Fibroblast of pulmonary artery (primary cell): Measurements from ENCODE around the gene SLC24A4.

Experiments used
- DNase-seq: peaks from one replicate; pipeline ENCODE4 v3.0.0-alpha.2; 2010; ENCODE audit warnings: low read depth
- H3K4me3 ChIP-seq: replicated peaks from 2 replicates; pipeline ENCODE4 v1.5.1; 2011; ENCODE audit warnings: low read depth, mild to moderate bottlenecking, control low read depth, low read length, moderate library complexity
- TF ChIP-seq, protein P1 (sequence below): IDR thresholded peaks from 2 replicates; pipeline ENCODE4 v1.5.1; 2011; ENCODE audit warnings: mild to moderate bottlenecking, control low read depth, low read length, inconsistent platforms; ENCODE audit errors: missing control alignments

Gene SLC24A4

DNA sequence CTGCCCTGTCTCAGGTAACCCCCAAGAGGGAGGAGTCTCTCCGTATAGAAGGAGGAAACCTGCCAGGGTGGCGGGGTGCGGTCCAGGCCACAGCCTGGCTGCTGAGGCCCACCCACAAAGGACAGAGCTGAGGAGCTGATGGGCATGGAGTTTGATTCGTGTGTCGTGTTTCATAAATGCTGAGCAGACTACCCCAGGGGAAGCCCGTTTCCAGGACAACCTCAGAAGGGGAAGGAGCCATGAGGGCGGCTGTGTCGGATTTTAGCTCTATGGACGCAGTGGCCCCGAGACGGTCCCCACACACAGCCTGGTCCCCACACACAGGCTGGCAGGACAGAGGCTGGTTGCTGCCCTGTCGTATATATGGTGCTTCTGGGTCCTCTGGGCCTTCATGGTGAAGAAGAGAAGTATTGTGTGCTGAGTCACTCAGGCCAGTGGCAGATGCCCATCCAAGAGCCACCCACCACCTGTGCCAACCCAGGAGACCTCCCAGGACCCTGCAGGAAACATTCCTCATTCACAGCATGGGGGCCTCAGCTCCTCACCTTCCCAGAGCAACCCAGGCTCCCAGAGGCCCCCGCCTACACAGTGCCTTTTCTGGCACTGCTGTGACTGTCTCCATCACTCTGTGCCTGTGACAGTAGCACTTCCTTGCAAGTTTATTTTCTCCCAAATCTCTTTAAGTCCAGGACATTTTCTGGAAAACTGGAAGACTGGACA, 127.5 kb downstream of the SLC24A4 start:
- TF ChIP-seq, protein P1, sequence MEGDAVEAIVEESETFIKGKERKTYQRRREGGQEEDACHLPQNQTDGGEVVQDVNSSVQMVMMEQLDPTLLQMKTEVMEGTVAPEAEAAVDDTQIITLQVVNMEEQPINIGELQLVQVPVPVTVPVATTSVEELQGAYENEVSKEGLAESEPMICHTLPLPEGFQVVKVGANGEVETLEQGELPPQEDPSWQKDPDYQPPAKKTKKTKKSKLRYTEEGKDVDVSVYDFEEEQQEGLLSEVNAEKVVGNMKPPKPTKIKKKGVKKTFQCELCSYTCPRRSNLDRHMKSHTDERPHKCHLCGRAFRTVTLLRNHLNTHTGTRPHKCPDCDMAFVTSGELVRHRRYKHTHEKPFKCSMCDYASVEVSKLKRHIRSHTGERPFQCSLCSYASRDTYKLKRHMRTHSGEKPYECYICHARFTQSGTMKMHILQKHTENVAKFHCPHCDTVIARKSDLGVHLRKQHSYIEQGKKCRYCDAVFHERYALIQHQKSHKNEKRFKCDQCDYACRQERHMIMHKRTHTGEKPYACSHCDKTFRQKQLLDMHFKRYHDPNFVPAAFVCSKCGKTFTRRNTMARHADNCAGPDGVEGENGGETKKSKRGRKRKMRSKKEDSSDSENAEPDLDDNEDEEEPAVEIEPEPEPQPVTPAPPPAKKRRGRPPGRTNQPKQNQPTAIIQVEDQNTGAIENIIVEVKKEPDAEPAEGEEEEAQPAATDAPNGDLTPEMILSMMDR: no peak
- DNase-seq: no peak
- no peak overlapping the region for H3K4me3 ChIP-seq

DNA sequence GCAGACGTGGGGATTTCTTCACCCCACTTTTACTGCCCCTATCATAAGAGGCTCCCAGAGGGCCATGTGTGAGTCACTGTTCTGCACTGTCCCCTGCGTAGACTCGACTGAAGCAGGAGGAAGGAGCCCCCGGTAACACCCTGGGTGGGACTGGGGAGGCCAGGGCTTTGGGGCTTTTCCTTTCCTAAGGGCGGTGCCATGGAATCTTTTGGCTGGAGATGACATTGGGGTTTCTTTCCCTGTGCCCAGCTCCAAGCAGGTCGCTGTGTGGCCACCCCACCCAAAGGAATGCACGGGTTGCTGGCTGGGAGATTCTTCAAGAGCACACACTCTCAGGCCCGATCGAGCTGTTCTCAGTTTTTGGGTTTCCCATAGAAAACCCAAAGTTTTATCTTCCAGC, 128.3 kb downstream of the SLC24A4 start:
- no peak overlapping the region for H3K4me3 ChIP-seq
- DNase-seq: no peak
- TF ChIP-seq, protein P1: no peak

DNA sequence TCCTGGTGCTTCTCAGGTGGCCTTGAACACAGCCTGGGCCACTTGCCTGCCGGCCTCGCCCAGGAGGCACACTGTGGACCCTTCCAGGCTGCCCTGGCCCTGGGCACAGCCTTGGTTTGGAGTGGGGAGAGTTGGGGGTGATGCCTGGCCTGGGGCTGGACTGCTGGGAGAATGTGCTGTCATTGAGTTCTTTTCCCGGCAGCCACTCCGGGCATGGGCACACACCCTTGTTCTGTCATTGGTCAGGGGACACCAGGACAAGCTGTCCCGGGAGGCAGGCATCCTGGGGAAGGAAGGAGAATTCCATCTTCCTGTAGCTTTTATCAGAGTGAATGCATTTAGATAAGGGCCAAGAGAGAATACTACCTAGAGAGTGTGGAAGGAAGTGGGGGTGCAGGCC, 128.8 kb downstream of the SLC24A4 start:
- H3K4me3 ChIP-seq: no peak overlapping the region
- DNase-seq: no peak
- TF ChIP-seq, protein P1: no peak

DNA sequence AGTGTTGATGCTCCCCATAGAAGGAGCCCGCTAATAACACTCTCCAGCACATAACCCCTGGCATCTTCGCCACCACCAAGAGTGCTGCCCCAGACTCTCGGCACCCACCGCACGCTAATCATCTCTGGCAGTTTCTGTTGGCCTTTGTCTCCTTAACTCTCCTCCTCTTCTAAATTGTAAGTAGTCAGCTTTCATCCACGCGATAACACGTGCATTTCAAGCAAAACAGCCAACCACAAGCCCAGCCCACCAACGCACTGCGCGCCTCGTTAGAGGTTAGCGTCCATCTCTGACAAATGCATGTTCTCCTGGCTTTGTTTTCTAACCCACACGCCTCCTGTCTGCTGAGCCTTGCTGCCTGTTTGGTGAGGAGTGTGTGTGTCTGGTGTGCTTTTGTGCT, 129.5 kb downstream of the SLC24A4 start:
- TF ChIP-seq, protein P1: no peak
- no peak for DNase-seq
- H3K4me3 ChIP-seq: no peak overlapping the region

DNA sequence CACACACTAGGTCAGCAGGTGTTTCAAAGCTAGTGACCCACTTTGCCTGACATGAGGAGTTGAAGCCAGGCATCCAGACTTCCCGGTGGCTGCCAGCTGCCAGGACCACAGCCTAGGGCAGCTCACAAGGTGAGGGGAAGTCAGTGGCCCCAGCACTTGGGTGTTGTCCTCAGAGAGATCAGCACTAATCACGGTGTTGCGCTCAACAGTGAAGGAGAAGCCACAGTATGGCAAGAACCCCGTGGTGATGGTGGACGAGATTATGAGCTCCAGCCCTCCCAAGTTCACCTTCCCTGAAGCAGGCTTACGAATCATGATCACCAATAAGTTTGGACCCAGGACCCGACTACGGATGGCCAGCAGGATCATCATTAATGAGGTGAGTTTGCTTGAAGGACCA, 130.7 kb downstream of the SLC24A4 start:
- TF ChIP-seq, protein P1: no peak
- no peak overlapping the region for H3K4me3 ChIP-seq
- DNase-seq: no peak

DNA sequence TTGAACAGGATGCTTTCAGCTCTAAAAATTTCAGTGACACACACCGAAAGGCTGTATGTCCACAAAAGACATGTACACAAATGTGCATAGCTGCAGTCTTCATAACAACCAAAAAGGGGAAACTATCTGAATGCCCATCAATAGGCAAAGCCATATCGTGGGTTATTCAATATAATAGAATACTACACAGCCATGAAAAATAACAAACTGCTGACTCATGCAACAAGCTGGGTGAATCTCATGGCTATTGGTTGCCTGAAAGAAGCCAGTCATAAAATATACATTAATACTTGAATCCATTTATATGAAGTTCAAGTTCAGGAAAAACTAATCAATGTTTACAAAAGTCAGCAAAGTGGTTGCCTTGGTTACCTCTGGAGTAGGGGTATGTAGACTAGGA, 132.3 kb downstream of the SLC24A4 start:
- TF ChIP-seq, protein P1: no peak
- no peak for DNase-seq
- H3K4me3 ChIP-seq: no peak overlapping the region
